Stimulated activated CD8-positive, alpha-beta memory T cell treated with anti-CD3 and anti-CD28 coated beads, Interleukin-4, amount 100 ng/mL, for 24 hours (primary cell): ENCODE measurements around the gene PGS1.

Source experiments
- DNase-seq: peaks from one replicate; pipeline ENCODE4 v3.0.0-alpha.2; 2020; ENCODE audit warnings: low read depth

The PGS1 gene

DNA sequence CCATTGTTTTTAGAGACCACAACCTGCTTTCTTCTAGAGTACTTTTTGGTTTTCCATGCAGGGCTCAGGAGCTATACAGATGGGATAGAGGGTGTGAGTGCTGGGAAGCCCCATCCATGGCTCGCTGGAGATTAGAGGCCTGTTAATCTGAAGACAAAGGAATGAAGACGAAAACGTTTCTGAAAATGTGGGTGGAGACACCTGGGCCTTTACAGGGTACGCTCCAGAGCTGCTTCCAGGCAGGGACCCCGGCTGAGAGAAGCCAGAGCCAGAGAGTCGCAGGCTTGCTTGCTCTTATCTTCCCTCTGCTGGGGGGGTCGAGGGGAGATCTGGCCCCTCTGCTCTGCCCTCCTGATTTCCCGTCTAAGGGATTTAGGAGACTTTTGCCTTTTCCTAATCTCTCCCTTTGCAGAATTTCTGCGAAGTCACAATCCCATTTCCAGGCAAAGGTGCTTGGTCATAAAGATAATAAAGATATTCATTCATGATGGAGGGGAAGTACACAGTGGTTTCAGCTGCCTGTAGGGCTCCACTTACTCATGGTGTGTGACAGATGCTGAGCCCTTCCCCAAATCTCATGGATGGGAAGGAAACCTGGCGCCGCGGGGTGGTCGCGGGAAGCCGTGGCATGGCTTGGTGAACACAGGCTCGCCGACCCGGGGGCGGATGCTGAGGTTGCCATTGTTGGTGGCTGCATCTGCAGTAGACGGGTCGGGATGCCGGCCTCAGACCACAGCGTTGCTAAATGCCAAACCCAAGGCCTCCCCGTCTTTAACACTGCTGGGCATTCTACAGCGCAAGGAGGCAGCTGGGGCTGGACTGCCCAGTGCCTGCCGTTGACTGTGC, 13.8 kb upstream of the PGS1 start:
- no peak for DNase-seq

DNA sequence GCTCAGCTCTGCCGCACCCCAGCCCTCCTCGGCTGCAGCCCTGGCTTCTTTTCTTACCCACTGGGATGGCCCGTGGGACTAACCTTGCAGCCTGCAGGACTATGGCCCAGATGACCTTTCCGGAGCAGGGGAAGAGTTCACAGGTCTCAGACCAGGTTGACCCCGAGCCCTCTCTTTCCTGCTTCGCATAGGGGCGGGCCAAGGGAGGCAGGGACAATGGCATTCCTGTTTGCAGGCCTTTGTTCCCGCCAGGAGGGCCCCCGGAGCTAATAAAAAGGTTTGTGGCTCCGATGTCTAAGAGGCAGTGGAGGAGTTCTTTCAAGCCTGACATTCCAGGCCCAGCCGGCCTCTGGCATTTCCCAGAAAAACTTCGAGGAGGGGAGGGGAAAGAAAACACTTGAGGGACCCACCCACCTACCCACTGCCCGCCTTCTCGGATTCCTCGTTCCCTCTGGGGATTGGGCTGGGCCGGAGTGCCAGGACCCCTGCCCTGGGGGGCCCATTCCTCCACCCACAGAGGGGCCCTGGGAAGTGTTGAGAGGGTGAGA, 12.8 kb upstream of the PGS1 start:
- no peak for DNase-seq

- no peak for DNase-seq
Measured at GRCh38 chr17:78366109-78366848, 12.2 kb upstream of the PGS1 start.

DNA sequence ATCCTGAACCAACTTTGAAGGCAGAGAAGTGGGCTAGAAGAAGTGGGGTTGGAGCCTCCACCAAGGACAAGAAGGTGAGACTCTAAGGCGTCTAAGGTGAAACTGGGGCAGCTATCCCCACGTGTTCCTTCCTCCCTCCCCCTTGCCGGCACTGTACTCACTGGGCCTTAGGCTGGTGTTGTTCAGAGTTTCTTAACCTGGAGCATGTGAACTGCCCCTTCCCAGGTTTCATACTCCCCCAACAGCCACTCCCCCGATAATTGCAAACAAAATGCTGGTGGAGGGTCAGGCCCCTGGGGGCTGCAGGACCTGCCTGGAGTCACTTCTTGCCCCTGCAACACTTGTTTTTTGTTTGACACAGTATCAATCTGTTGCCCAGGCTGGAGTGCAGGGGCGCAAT, 11.3 kb upstream of the PGS1 start:
- DNase-seq, result no peak

DNA sequence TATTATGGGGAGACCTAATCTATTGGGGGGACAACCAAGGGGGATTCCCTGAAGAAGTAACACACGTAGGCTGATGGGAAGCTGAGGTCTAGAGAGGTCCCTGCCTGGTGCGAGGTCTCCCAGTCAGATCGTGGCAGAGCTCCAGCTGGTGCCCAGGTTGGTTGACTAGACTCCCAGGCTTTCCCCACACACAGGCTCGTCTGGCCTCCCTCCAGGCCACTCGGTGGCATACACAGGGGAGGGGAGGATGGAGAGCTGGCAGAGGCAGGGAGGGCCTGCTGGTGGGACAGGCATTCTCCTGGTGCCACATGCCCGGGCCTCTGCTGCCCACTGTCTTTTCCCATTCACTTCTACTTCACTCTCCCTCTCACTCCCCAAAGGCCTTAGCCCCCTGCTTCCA, 10.1 kb upstream of the PGS1 start:
- DNase-seq, result no peak

GRCh38 chr17:78368854-78369495, 9.5 kb upstream of the PGS1 start:
- DNase-seq, result no peak

- no peak for DNase-seq
Measured at GRCh38 chr17:78369791-78370381, 8.6 kb upstream of the PGS1 start.

DNA sequence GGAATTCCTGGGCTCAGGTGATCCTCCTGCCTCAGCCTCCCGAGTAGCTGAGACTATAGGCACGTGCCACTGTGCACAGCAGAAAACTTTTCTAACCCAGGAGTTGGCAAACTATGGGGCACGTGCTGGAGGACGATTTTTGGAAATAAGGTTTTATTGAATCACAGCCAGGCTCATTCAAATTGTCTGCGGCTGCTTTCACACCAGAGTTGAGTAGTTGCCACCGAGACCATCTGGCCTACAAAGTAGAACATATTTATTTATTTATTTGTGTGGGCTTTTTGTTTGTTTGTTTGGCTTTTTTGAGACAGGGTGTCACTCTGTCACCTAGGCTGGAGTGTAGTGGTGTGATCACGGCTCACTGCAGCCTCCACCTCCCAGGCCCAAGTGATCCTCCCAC, 7.4 kb upstream of the PGS1 start:
- no peak for DNase-seq

GRCh38 chr17:78372841-78373240, 5.6 kb upstream of the PGS1 start:
- no peak for DNase-seq

- DNase-seq, result no peak
Measured at GRCh38 chr17:78374189-78374588, 4.3 kb upstream of the PGS1 start.

DNA sequence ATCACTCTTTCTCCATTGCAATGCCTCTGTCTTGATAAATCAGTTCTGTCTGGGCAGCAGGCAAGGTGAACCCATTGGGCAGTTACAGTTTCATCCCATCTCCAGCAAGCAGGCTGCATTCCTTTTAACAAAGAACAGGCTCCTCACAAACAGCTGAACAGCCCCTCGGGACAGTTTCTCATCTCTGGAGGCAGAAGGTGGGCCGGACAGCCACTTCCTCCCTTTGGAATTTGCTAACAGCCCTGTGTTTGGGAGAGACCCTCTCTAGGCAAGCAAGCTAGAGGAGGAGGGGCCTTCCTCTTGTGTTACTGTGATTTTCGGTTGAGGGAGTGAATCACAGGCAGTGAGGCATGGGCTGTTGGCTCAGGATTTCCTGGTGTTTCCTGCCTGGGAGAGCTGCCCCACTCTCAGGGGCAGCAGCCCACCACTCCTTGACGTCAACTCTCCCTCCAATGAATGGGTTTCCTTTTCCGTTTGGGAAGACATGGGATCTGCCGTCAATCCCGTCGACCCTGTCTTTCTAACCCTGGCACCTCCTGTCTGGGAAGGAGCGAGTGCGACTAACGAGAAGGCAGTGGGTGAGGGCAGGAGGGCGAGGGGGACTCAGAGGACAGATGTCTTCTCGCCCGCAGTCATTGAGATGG, 3.7 kb upstream of the PGS1 start:
- DNase-seq, result no peak

- no peak for DNase-seq
Measured at GRCh38 chr17:78375401-78376151, 2.9 kb upstream of the PGS1 start.

- DNase-seq, result no peak
Measured at GRCh38 chr17:78376161-78376560, 2.3 kb upstream of the PGS1 start.

GRCh38 chr17:78377858-78378224, 608 bp upstream of the PGS1 start:
- no peak for DNase-seq

GRCh38 chr17:78379131-78379491, 662 bp downstream of the PGS1 start:
- DNase-seq, result no peak

- DNase-seq, result no peak
Measured at GRCh38 chr17:78380370-78380769, 1.9 kb downstream of the PGS1 start.

GRCh38 chr17:78381601-78382232, 3.3 kb downstream of the PGS1 start:
- no peak for DNase-seq

DNA sequence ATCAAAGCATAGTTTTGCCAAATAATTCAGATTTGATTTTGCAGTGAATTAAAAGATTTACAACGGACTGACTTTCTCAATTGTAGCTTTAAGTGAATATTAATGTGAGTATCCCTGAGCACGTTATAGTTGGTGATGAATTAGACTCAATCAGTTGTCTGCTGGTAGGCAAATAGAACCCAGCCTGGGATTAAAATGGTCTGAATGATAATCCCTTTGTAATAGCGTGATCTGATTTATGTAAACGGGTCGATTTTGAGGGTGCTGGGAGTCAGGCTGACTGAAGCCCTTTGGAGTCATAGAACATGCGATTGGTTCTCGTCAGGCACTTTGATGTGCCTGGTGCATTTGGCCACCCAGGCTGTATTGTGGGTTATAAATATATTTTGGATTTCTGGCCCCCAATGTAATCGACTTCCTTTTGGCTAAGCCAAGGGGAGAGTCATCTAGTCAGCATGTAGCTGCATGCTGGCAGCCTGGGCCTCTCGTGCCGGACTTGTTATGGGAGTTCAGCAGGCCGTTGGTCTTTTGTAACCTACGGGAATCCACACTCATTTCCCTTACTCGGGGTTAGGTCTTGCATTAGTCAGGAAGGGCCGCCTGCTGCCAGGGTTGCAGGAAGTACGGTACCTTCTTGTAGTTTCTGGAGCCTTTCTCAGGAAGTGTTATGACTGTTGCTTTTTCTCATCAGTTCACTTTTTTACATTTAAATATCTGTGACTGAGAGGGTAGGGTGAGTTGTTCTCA, 5.4 kb downstream of the PGS1 start:
- peak; percentile 39 for DNase-seq

DNA sequence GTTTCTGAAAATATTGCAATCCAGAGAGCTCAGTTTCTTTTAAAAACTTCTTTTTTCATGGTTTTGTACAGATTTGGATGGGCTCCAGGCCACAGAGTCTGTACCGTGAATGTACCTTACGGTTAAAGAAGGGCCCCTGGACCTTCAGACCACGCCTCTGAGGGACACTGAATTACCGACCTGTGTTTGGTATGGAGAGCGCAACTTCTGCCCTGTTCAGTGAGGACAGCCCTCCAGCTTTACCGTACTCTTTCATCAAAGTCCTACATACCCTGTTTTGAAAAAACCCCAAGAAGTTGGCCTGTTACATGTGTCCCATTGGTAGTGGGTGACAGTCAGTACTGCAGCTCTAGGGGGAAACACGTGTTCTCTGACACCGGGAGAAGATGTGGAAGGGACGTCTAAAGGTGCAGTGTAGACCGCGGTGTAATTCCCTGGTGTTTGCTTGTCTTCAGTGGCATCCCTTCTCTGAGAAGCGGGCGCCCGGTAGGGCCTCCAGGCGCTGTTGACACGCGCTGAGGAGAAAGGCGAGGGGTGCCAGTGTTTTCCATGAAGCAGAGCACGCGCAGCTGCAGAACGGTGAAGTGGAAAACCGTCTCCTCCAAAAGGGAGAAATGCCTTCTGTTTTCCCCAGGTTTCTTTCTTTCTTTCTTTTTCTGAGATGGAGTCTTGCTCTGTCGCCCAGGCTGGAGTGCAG, 6.2 kb downstream of the PGS1 start:
- no peak for DNase-seq
